Stimulated activated CD8-positive, alpha-beta memory T cell treated with anti-CD3 and anti-CD28 coated beads, Interleukin-12 subunit alpha, Interleukin-12 subunit beta, amount 100 ng/mL, for 4 hours (primary cell): ENCODE results near the gene PVALB.
"Not testable (repeated sequence)": the region's sequence is repeated elsewhere in the genome, so short reads cannot be mapped to it uniquely, and the experiment has no call there.

Source experiments
- DNase-seq: peaks from one replicate; pipeline ENCODE4 v3.0.0-alpha.2; 2020; ENCODE audit warnings: low read depth

PVALB gene

DNA sequence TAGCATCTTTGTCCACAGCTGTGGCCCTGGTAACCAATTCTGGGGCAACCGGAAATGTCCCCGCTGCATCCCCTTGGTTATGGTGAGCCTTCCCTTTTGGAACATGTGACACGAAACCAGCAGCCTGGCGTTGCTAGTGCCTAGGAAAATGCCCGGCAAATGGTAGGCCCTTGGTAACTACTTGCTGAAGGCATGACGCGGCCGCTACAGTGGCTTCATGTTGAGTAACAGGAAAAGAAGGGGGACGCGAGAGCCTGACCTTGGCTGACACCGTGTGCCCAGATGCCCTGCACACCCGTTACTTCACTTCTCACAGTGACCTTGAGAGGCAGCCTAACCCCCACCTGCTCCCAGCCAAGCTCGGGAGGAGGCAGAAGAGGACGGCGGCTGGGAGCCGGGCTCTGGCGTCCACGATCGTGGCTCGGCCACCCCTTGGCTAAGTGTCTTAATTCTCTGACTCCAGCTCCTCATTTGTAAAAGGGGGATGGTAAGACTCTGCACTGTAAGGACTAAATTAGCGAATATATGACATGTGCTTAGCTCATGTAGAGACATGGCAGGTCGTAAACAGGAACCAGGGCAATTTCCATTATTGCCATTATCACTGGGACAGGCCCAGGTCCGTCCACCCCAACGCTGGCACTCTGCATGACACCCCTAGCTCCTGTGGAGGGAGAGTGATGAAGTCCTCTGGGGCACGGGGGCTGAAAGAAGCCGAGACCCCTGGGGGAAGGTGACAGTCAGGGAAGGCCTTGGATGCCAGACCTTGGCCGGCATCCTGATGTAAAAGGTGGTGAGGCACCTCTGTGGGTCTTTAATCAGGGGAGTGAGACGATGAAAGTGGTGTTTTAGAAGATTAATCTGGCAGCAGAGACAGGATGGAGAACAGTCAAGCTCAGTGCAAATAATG lies 59.8 kb downstream of the PVALB start:
- DNase-seq, result no peak

GRCh38 chr22:36756031-36756430 lies 60.8 kb downstream of the PVALB start:
- DNase-seq, result no peak

DNA sequence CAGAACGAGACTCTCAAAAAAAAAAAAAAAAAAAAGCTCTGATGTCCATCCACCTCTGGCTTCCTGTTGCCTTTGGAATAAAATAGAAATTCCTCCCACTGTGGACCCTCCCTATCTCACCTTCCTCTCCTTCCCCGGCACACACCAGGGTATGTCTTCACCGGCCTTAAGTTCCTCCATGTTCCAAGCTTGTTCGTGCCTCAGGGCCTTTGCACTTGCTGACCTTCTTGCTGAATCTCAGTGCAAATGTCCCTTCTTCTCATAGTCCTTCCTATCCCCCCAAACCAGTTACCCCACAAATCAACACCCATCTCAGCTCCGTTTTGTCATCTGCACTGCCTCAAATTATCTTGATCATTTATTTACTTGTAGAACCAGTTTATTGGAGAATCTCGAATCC lies 61.5 kb downstream of the PVALB start:
- DNase-seq, result no peak

DNA sequence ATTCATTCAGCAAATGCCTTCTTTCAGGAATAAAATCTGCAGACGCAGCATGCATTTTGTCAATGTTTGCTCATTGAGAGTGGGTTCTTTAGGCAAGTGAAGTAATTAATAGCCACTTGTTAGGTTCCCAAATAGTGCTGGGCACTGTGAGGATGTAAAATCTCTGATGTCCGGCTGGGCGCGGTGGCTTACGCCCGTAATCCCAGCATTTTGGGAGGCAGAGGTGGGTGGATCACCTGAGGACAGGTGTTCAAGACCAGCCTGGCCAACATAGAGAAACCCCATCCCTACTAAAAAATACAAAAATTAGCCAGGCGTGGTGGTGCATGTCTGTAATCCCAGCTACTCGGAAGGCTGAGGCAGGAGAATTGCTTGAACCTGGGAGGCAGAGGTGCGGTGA lies 62.0 kb downstream of the PVALB start:
- DNase-seq, result not testable (repeated sequence)

GRCh38 chr22:36753916-36754315 lies 62.9 kb downstream of the PVALB start:
- no peak for DNase-seq

- no peak for DNase-seq
Observed at GRCh38 chr22:36753120-36753802, 63.6 kb downstream of the PVALB start.
